DND-41 (cell line): ENCODE measurements around the gene NUP210L.

Source experiments
- ATAC-seq: fragments of 200-7000 bp; cut with Tn5 transposase; 3 replicates; pipeline ENCODE4 v1.9.1; 2021; ENCODE audit warnings: low read depth; ENCODE audit not compliant: insufficient read depth
- DNase-seq: peaks from one replicate; pipeline ENCODE4 v3.0.0-alpha.2; 2020
- H2AFZ ChIP-seq: 2 replicates; pipeline ENCODE4 v1.6.0; 2012; ENCODE audit warnings: low read depth, low read length
- H3K27ac ChIP-seq: 2 replicates; pipeline ENCODE4 v1.5.1; 2012; ENCODE audit warnings: low read length, inconsistent platforms
- H3K27me3 ChIP-seq: fragments of 200-600 bp; sonication (generic); 2 replicates; pipeline ENCODE4 v1.6.0; 2012; ENCODE audit warnings: low read length, mild to moderate bottlenecking, inconsistent platforms; ENCODE audit not compliant: insufficient read depth, poor library complexity
- H3K36me3 ChIP-seq: 2 replicates; pipeline ENCODE4 v1.5.1; 2012; ENCODE audit warnings: low read length, inconsistent platforms; ENCODE audit not compliant: insufficient read depth
- H3K4me1 ChIP-seq: 2 replicates; pipeline ENCODE4 v1.5.1; 2012; ENCODE audit warnings: mild to moderate bottlenecking, low read length; ENCODE audit not compliant: insufficient read depth
- H3K4me2 ChIP-seq: 2 replicates; pipeline ENCODE4 v1.6.0; 2012; ENCODE audit warnings: mild to moderate bottlenecking, moderate library complexity, low read length, inconsistent platforms; ENCODE audit not compliant: insufficient read depth
- H3K4me3 ChIP-seq, 2 experiments: fragments of 200-600 bp in 1 of 2; shearing (Covaris generic) in 1 of 2; 2 replicates each; pipeline ENCODE4 v1.5.1; 2012 to 2016; ENCODE audit warnings: inconsistent platforms in 2 of 2, low read length in 2 of 2, mild to moderate bottlenecking in 2 of 2, low read depth in 1 of 2, moderate library complexity in 1 of 2
- H3K79me2 ChIP-seq: 2 replicates; pipeline ENCODE4 v1.6.0; 2012; ENCODE audit warnings: low read length, inconsistent platforms; ENCODE audit not compliant: insufficient read depth
- H3K9ac ChIP-seq: 2 replicates; pipeline ENCODE4 v1.6.0; 2012; ENCODE audit warnings: low read depth, mild to moderate bottlenecking, inconsistent platforms, low read length, moderate library complexity
- H3K9me3 ChIP-seq: 2 replicates; pipeline ENCODE4 v1.5.1; 2012; ENCODE audit warnings: low read length, moderate library complexity, mild to moderate bottlenecking, inconsistent platforms; ENCODE audit not compliant: insufficient read depth, severe bottlenecking
- H4K20me1 ChIP-seq: 2 replicates; pipeline ENCODE4 v1.6.0; 2012; ENCODE audit warnings: low read length; ENCODE audit not compliant: insufficient read depth
- EZH2 ChIP-seq: IDR thresholded peaks from 3 replicates; pipeline ENCODE4 v1.6.1; 2012; ENCODE audit warnings: borderline replicate concordance, low read depth, mild to moderate bottlenecking, moderate library complexity, low read length, inconsistent platforms; ENCODE audit not compliant: severe bottlenecking
- TF ChIP-seq, protein P1 (sequence below): IDR thresholded peaks from 2 replicates; pipeline ENCODE4 v1.5.1; 2012; ENCODE audit warnings: borderline replicate concordance, low read length, moderate library complexity, mild to moderate bottlenecking; ENCODE audit not compliant: poor library complexity, severe bottlenecking; ENCODE audit errors: extremely low read depth

The NUP210L gene

DNA sequence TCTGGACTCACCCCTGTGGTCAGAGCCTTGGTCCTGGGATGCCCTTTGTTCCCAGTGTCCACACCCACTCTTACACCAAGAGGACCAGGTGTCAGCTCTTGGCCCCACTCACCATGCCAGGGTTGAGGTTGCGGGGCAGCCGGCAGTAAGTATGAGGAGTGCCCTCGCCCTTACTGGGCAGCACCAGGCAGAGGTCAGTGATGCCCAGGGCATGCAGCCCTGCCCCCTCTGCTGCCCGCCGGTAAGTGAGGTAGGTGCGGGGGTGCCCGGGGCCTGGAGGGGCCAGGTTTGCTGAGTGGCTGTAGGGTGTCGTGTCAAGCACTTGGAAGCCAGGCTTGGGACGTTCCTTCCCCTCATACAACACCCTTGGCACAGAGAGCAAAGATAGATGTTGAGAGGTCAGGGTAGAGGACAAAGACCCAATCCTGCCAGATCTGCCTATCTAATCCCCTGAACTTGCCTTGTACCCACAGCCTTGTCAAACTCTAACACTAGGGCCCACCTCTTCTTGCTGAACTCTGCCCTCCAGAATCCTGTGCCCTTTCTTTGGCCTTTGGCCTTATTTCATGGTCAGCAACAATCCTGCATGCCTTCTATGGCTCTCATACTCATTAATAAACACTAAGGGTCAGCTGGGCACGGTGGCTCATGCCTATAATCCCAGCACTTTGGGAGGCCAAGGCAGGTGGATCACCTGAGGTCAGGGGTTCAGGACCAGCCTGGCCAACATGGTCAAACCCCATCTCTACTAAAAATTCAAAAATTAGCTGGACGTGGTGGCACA is 211.9 kb downstream of the NUP210L start:
- TF ChIP-seq EZH2: no peak
- TF ChIP-seq, protein P1, sequence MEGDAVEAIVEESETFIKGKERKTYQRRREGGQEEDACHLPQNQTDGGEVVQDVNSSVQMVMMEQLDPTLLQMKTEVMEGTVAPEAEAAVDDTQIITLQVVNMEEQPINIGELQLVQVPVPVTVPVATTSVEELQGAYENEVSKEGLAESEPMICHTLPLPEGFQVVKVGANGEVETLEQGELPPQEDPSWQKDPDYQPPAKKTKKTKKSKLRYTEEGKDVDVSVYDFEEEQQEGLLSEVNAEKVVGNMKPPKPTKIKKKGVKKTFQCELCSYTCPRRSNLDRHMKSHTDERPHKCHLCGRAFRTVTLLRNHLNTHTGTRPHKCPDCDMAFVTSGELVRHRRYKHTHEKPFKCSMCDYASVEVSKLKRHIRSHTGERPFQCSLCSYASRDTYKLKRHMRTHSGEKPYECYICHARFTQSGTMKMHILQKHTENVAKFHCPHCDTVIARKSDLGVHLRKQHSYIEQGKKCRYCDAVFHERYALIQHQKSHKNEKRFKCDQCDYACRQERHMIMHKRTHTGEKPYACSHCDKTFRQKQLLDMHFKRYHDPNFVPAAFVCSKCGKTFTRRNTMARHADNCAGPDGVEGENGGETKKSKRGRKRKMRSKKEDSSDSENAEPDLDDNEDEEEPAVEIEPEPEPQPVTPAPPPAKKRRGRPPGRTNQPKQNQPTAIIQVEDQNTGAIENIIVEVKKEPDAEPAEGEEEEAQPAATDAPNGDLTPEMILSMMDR: no peak
- no peak overlapping the region for H3K9ac ChIP-seq
- H3K36me3 ChIP-seq: peaks cover 64% of the 10 kb centered on the region
- peaks cover 14% of the 10 kb centered on the region for H4K20me1 ChIP-seq
- no peak overlapping the region for H3K4me3 ChIP-seq
- peaks cover 27% of the 10 kb centered on the region for H3K4me1 ChIP-seq
- no peak for ATAC-seq
- H3K9me3 ChIP-seq: no peaks in the 10 kb centered on the region
- H2AFZ ChIP-seq: no peak overlapping the region
- no peak overlapping the region for H3K27ac ChIP-seq
- H3K27me3 ChIP-seq: no peaks in the 10 kb centered on the region
- no peak for DNase-seq
- H3K4me2 ChIP-seq: no peak overlapping the region
- H3K79me2 ChIP-seq: peaks cover 36% of the 10 kb centered on the region
